Measurements from ENCODE around the gene TNS3.

The TNS3 gene

DNA sequence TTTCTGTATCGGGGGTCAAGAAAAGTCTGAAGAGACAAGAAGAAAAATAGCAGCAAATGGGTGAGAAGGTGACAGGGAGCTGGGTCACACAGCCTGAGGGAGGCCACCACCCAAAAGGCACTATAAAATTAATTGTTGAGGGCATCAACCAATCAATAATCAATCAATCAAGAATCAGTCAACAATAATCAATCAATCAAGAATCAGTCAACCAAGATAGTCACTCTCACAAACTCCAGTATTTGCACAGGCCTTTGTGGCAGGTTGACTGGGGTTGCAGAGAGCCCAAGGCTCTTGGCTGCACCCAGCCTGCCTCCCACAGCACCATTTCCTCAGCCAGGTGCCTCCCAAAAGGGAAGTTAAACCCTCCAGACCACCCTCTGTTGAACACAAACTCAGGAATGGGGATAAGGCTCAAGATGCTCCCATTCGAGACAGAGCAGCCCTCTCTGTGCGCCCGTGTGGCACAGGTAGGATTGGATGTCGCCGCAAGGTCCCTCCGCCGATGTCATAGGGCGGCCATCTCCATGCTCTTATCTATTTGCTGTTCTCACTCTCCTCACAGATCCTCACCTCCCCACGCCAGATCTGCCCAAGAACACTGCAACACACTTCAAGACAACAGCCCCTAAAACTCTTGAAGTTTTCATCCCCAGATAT, 64.0 kb downstream of the TNS3 start:
- TF ChIP-seq, protein P1, sequence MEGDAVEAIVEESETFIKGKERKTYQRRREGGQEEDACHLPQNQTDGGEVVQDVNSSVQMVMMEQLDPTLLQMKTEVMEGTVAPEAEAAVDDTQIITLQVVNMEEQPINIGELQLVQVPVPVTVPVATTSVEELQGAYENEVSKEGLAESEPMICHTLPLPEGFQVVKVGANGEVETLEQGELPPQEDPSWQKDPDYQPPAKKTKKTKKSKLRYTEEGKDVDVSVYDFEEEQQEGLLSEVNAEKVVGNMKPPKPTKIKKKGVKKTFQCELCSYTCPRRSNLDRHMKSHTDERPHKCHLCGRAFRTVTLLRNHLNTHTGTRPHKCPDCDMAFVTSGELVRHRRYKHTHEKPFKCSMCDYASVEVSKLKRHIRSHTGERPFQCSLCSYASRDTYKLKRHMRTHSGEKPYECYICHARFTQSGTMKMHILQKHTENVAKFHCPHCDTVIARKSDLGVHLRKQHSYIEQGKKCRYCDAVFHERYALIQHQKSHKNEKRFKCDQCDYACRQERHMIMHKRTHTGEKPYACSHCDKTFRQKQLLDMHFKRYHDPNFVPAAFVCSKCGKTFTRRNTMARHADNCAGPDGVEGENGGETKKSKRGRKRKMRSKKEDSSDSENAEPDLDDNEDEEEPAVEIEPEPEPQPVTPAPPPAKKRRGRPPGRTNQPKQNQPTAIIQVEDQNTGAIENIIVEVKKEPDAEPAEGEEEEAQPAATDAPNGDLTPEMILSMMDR (IDR thresholded peaks at IDR 0.05; ENCODE audit: insufficient read depth, missing control alignments): no peak
- no peak for DNase-seq (ENCODE audit: insufficient read length, low spot score)
- no peak for FAIRE-seq

DNA sequence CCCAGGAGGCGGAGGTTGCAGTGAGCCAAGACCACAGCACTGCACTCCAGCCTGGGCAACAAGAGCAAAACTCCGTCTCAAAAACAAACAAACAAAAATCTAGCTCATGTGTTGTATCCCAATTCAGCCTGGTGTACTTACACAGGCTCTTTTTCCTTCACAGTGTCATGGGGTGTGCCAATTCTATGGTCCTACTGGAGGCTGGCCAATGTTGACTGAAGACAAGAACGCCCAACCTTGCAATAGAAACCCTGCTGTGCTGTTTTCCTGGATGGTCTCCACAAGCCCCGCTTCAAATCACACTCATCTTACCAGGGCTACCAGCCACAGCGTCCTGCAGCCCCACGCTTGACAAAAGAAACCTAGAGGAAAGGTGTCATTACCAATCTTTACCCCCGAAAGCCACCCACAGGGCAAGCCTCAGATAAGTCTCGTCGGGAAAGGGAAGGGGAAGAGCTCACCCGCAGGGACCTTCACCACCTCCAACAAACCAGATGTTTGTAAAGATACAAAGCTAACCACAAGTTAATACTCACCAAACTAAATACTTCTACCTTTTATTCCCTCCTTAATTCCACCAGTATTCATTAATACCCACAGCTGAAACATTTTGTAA, 64.8 kb downstream of the TNS3 start:
- no peak for DNase-seq (ENCODE audit: insufficient read length, low spot score)
- no peak for FAIRE-seq
- TF ChIP-seq, protein P1 (IDR thresholded peaks at IDR 0.05; ENCODE audit: insufficient read depth, missing control alignments): no peak

DNA sequence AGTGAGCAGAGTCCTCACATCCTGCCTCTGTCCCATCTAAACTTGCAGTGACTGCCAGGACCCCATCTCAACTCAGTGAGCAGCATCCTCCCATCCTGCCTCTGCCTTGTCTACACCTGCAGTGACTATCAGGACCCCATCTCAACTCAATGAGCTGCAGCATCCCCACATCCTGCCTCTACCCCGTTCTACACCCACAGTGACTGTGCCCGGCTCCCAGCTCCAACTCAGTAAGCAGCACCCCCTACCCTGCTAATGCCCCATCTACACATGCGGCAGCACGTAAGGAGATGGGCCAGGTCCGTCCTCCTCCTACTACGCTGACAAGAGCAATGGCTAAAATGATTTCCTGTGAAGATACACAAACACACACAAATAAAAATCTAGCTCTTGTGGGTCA, 65.5 kb downstream of the TNS3 start:
- TF ChIP-seq, protein P1 (IDR thresholded peaks at IDR 0.05; ENCODE audit: insufficient read depth, missing control alignments): no peak
- no peak for DNase-seq (ENCODE audit: insufficient read length, low spot score)
- no peak for FAIRE-seq

DNA sequence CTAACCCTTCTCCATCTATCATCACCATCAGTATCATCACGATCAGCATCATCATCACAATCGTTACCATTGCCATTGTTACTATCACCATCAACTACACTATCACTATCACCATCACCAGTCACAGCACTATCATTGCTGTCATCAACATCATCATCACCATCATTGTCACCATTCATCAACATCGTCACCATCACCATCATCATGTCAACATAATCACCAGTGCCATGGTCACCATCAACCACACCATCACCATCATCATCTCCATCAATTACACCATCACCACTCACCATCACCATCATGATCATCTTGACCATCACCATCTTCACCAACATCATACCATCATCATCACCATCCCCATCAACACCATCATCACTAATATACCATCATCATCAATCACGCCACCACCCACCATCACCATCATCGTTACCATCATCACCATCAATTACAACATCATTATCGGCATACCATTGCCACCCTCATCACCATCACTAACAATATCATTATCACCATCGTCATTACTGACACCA, 66.5 kb downstream of the TNS3 start:
- FAIRE-seq: no peak
- no peak for DNase-seq (ENCODE audit: insufficient read length, low spot score)
- TF ChIP-seq, protein P1 (IDR thresholded peaks at IDR 0.05; ENCODE audit: insufficient read depth, missing control alignments): no peak

DNA sequence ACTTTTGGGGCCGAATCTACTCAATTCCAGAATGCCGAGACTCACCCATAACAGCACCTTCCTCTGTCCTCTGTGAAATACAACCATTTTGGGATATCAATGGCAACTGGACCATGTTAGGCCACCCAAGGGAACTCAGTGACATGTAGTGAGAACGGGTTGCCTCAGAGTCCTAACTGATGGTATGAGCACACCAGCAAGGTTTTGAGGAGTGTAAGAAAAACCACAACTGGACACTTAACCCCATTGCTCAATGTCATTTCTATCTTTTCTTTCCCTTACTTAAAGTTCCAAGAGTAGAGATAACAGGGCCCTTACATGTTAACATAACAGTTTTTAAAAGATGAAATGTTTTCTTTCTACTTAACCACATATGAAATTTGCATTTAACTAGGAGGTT, 67.1 kb downstream of the TNS3 start:
- DNase-seq (ENCODE audit: insufficient read length, low spot score): no peak
- FAIRE-seq: no peak
- TF ChIP-seq, protein P1 (IDR thresholded peaks at IDR 0.05; ENCODE audit: insufficient read depth, missing control alignments): no peak

DNA sequence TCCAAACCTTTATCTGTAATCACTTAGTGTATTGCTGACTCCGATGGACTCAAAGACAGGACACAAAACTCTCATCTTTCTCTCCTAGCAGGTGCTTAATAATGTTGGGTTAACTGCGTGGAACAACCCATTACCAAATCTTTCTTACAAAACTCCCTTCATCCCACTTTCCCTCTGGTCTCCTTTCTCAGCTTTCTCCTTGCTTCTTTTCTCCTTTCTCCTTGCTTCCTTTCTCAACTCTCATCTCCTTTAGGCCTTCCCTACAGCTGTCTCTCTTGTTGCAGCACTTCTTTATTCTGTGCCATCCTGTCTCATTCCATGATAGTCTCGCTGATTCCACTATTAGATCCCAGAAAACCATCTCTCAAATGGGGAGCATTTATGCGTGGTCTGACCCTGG, 67.5 kb downstream of the TNS3 start:
- no peak for DNase-seq (ENCODE audit: insufficient read length, low spot score)
- TF ChIP-seq, protein P1 (IDR thresholded peaks at IDR 0.05; ENCODE audit: insufficient read depth, missing control alignments): no peak
- no peak for FAIRE-seq

DNA sequence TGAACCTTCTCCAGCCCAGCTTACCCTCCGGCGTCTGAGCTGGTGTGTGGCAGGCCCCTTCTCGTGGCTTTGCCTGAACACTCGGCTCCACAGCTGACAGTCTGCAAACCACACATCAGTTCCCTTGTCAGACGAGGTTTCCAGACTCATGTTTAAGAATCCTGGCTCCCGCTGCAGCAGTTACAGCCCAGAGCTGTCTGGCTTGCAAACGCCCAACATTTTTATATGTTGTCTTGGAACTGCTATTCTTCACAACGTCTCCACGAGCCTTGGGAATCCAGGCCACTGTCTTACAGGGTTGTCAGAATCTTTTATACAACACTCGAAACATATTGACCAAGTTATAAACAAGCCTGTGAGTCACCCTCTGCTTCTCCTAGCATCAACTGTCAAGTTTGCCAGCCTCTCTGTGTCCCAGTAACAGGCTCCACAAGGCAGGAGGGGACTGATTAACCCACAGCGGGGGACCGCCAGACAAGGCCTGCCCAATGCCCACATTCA, 68.1 kb downstream of the TNS3 start:
- FAIRE-seq (no peak), DNase-seq (ENCODE audit: insufficient read length, low spot score) (no peak)
- TF ChIP-seq, protein P1 (IDR thresholded peaks at IDR 0.05; ENCODE audit: insufficient read depth, missing control alignments): no peak

Measured in D721Med (cell line).